SH-SY5Y (cell line): Measurements from ENCODE around the gene CPNE4.

Experiments
- GATA2 ChIP-seq: IDR thresholded peaks from 2 replicates; pipeline ENCODE4 v1.6.1; 2011; ENCODE audit warnings: mild to moderate bottlenecking, low read depth, low read length
- GATA3 ChIP-seq: IDR thresholded peaks from 2 replicates; pipeline ENCODE4 v1.6.1; 2011; ENCODE audit warnings: low read depth, mild to moderate bottlenecking, low read length, moderate library complexity

The CPNE4 gene

DNA sequence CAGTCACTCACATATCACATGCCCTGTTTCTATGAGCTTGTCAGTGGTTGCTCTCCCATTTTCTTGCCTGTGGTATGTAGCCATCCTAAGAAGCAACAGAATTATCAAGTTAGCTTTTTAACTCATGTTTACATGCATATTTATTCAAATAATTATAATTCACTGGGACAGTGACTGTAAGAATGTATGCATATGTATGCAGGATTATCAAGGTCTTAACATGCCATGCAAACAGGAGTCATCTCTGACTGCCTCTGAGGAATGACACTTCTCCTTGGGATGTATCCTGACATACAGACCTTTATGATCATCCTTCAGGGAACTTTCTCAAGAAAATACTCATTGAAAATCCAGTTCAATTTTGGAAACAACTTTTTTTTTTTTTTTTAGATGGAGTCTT lies 240.9 kb downstream of the CPNE4 start:
- TF ChIP-seq GATA2 = no peak
- TF ChIP-seq GATA3 = no peak

DNA sequence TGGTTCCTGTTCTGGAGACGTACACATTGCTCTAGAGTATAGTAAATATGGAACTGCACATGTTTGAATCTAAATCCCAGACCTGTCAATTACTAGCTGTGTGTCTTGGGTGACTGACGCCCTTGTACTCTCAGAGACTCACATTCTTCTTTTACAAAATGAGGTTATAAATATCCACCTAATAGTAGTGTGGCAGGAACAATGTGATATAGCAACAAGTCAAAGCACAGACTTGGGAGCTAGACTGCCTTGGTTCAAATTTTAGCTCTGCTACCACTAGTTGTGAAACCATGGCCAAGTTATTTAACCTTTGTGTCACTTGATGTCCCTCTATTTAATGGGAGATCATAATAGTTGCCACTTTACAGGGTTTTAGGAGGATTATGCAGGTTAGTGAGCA lies 245.6 kb downstream of the CPNE4 start:
- no peak for TF ChIP-seq GATA2
- TF ChIP-seq GATA3 = no peak

DNA sequence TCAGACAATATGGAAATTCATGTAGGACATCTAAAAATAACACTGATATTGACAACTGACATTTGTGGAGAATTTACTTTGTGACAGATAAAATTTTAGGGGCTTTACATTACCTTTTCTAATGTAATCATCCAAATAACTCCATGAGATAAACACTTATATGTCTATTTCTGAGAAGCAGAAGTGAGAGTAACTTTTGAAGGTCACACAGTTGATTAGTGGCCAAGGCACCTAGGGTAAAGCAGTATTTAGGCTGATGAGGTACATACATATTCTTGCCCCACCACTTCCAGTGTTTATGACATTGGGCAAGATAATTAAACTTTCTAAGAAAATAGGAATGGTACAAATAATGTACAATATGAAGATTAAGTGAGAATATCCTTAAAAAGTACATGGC lies 248.4 kb downstream of the CPNE4 start:
- no peak for TF ChIP-seq GATA3
- TF ChIP-seq GATA2 = no peak

DNA sequence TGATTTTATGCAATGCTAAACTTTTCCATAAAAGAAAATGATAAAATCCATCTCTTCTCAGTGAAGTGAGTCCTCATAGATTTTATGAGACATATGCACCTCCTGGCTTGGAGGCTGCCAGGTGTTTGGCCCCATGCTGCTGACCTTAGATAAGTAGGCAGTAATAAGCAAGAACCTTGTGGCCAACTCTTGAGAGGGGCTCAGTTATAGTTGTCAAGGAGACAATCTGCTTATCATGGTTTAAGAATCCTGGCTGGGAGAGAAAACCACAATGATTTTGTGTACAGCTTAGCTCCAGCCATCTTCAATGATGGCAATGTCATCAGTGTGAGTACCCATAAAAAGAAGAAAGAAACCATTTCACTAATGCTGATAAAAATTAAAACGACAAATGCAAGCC lies 252.1 kb downstream of the CPNE4 start:
- TF ChIP-seq GATA2 = no peak
- no peak for TF ChIP-seq GATA3

DNA sequence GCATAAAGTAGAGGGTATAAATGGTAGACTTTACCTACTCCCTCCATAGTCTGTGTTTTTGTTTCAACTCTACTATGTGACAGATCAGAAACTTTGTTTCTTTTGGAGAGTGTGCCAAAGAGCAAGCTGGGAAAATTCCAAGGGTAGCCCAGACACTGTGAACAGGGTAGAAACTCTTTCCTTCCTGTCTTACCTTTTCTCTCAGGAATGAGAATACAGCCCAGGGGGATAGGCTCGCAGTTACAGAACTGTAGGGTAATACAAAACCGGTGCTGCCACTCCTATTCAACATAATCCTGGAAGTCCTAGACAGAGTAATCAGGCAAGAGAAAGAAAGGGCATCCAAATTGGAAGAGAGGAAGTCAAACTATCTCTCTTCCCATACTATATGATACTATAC lies 256.3 kb downstream of the CPNE4 start:
- TF ChIP-seq GATA2 (no peak), GATA3 (no peak)

DNA sequence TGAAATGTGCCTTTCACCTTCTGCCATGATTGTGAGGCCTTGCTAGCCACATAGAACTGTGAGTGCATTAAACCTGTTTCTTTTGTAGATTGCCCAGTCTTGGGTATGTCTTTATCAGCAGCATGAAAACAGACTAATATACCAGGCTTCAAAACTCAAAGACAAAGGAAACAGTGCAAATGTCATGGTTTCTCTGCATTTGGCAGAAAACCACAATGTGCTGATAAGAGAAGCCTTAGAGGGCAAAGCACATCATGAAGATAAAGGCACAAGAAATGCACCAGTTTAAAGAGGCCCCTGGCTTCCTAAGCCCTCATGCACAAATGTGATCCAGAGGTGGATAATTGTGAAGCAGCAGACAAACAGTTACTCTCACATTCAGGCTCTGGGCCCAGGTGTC lies 259.2 kb downstream of the CPNE4 start:
- TF ChIP-seq GATA2 = no peak
- no peak for TF ChIP-seq GATA3

DNA sequence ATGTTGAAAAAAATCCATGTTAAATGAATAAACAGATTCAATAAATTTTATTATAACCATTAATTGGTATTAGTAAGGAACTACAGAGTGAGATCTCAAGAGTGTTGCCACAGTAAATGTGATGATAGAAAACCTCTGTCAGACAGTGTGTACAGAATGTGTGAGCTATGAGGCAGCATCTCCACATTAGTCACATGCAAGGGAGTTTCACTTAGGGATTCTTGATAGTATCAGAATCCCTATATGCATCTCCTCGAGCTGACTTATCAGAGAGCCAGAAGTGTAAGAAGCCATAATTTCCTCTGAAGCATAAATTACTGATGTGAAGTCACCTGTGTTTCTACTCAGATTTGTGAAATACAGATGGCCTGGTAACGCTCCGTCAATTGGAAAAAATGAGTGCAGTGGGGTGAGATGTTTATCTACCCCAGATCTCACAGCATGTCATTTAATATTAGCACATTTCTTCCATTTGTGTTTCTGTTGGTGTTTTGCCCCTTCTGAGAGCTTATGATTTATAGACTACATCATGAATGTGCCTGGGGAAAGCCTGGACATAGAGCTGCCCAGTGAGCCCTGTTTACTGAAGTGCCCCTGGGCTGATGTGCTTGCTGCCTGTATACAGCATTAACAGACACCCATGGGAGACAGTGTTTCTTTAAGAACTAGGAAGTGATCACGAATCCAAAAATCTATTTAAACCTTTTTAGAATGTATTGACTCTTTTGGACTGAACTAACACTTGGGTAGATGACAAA lies 262.4 kb downstream of the CPNE4 start:
- peak; percentile 90 for TF ChIP-seq GATA3
- peak; percentile 96 for TF ChIP-seq GATA2

DNA sequence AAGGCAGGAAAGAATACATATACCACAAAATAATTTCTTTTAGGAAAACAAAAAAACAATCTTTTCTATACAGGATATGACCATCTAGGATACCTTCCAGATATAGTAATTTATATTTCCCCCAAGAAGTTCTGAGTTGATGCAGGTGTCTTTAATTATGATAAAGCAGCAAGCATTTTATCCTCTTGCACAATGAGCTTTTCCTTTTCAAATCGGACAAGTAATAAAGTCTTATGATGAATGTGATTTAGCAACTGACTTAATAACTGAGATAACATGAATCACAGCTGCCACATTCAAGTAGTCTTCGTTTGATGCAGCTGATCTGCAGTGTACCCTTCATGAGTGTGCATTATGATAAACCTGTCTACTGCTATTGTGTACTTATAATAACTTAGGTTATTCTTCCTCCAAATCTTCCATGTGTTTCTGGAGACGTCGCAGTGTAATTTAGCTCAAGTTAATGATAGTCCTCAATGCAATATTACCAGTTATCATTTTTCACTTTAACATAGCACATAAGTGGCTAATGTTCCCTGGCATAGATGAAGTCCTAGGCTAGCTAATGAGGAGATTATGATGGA lies 271.7 kb downstream of the CPNE4 start:
- TF ChIP-seq GATA3 = no peak
- no peak for TF ChIP-seq GATA2

DNA sequence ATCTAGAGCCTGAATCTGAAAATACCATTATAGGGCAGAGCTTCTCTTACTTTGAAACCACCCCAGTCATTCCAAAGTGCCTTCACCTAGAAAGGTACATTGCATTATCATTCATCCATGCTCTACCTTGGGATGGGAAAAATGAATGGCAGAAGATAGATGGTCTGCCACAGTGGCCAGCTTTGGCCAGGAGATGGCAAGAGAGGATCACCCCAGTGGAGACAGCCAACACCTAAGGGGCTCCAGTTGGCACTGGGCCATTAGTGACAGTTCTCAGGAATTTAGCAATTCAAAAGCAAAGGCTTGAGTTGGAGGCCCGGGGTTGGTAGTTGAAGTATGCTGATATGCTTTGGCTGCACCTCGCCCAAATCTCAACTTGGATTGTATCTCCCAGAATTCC lies 278.4 kb downstream of the CPNE4 start:
- no peak for TF ChIP-seq GATA3
- no peak for TF ChIP-seq GATA2

DNA sequence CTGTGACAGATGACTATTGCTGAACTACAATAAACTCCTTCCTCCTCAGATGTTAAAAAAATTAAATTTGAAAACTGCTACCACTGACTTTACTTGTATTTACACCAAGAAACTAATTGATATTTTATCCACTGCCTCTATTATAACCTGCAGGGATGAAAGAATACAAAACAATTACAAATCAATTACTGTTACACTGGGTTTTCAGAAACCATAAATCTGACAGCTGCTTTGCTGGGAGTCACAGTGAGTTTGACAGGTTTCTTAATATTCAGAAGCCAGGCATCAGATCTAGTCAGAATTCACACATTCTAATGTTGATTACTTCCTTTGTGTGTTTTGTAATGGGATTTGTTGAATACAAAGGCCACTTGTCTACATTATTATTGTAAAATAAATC lies 279.4 kb downstream of the CPNE4 start:
- no peak for TF ChIP-seq GATA3
- no peak for TF ChIP-seq GATA2

DNA sequence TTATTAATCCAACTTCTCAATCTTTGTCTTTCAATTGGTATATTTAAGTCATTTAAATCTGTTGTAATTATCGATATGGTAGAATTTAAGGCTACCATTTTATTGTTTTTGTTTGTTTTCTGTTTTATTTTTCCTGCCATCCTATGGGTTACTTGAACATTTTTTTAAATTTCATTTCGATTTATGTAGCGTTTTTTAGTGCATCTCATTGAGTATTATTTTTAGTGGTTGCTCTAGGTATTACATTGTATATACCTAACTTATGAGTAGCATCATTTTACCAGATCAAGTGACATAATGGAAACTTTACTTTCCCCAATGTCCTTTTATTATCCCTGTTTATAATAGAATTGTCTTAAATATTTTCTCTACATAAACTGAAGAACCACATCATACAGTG lies 284.6 kb downstream of the CPNE4 start:
- TF ChIP-seq GATA2 = no peak
- no peak for TF ChIP-seq GATA3

DNA sequence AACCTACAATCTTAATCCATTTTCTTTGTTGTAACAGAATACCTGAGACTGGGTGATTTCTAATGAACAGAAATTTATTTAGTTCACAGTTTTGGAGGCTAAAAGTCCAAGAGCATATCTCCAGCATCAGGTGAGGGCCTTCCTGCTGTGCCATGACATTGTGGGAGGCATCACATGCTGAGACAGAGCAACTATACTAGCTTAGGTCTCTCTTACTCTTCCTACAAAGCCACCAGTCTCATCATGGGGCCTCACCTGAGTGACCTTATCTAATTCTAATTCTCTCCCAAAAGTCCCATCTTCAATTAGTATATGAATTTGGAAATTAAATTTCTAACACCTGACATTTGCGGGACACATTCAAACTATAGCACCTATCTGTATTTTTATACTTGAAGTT lies 285.0 kb downstream of the CPNE4 start:
- TF ChIP-seq GATA2 = no peak
- TF ChIP-seq GATA3 = no peak

DNA sequence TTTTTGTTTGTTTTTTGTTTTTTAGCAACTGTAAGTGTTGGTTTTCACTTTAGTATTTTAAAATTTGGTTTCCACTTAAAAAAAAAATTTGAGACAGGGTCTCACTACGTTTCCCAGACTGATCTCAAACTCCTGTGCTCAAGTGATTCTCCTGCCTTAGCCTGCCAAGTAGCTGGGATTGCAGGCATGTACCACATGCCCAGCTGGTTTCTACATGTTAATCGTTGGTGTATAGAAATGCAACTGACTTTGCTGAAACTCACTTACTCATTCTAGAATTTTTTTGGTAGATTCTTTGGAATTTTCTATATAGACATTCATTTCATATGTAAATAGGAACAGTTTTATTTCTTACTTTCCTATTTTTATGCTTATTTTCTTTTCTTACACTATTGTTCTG lies 287.3 kb downstream of the CPNE4 start:
- TF ChIP-seq GATA2 (no peak), GATA3 (no peak)

DNA sequence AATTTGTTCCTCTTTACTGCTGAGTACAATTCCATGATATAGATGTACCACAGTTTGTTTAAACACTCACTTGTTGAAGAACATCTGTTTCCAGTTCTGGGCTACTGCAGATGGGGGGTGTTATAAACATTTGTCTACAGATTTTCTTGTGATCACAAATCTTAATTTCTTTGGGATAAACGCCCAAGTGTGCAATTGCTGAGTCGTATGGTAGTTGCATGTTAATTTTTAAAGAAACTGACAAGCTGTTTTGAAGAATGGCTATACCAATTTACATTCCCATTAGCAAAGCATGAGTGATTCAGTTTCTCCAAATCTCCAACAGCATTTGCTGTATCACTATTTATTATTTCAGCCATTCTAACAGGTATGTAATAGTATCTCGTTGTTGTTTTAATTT lies 290.0 kb downstream of the CPNE4 start:
- TF ChIP-seq GATA2 (no peak), GATA3 (no peak)

DNA sequence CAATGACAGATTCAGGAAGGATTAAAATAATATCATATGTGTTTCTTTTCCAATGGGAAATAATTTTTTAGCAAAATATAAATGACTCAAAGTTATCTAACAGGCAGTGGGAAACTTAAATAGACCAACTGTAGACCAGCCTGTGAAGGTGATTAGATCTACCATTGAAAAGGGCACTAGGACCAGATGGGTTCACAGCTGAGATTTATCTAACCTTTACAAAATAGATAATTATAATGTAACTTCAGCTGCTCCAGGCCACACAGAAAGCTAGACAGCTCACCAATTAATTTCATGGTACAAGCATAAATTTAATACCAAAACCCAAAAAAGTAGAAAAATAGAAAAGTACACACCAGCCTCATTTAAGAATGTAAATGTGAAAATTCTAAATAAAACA lies 291.7 kb downstream of the CPNE4 start:
- TF ChIP-seq GATA3 = peak; percentile 67; the same call in 1 of the 2 replicates
- TF ChIP-seq GATA2 = peak; percentile 41; the same call in 1 of the 2 replicates

DNA sequence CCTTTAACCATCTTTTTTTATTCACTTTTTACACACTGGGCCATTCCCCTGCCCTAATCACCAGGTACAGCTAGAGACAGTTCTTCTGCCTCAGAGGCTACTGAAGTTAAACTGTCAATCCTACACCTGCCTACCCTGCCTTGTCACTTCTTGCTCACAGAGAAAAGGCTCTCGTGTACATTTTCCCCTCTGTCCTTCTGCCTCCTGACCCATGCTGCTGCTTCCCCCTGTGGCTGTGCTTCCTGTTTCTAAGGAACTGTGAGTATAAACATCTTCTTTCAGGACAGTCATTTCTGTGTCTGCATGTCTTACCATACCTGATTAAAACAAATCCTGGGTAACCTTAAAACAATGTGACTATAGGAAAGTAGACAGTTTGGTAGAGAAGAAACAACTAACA lies 295.6 kb downstream of the CPNE4 start:
- TF ChIP-seq GATA2 = no peak
- TF ChIP-seq GATA3 = no peak

DNA sequence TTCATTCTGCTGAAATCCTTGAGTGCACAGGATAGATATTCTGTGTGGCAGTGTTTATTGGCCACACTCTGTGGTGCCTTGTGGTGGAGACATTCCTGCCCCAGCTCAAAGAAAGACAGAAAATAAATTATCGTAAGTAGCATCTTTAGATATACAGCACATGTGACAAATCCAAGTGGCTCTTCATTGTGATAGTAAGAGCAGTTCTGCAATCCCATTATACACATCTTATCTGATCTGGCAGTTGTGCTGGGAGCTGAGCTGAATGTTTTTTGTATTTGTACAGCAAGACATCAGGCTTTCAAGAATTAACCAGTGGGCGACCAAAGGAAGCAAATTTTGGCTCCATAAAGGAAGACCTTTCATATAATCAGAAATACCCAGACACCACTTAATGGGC lies 296.7 kb downstream of the CPNE4 start:
- TF ChIP-seq GATA3 = peak; percentile 98
- TF ChIP-seq GATA2 = peak; percentile 97

DNA sequence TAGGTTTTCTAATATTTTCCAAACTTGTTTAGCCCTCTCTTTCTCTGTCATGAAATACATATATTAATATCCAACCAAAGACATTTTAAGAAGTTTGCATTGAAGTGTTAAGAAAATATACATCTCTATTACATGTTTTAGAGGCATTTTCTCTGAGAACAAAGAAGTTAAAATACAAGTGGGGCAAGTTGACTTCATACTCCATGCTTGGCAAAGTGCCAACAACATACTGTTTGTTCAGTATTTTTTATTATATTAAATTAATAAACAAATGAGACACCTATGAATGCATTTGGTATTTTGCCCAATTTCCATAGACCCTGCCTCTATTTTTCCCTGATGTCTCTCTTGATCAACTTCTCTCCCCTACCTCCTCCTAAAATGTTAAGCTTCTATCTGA lies 299.3 kb downstream of the CPNE4 start:
- TF ChIP-seq GATA3 (no peak), GATA2 (no peak)
